Measurements from ENCODE around the gene C1GALT1C1L. TPM values are rescaled to one million over a fixed set of nuclear protein-coding genes. Genes with fewer than 3 reads are reported as not detected.

The C1GALT1C1L gene
- polyA plus RNA-seq, 1 donor from 2014 or later, result not detected

DNA sequence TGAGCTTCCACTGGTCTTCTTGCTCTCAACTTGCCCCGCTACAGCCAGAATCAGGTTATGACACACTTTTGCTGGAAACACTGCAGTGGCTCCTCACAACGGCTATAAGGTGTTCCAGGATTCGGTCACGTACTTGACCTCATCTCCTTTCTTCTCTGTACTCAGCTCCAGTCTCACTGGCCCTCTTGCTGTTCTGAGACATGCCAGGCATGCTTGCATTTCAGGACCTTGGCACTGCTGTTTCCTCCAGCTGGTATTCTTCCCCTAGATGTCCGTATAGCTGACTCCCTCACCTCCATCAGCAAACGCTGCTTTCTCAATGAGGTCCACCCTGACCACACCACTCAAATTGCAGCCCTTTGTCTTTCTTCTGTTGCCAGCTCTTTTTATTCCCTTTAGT is 31.9 kb upstream of the C1GALT1C1L start:
- no peaks in the 10 kb centered on the region for H3F3A ChIP-seq (ENCODE audit: insufficient read depth, low read length, poor library complexity, severe bottlenecking)
- no peak overlapping the region for H3K9ac ChIP-seq (ENCODE audit: low read length)
- no peak overlapping the region for H3K4me2 ChIP-seq (ENCODE audit: low read length)
- no peaks in the 10 kb centered on the region for H3K27me3 ChIP-seq (ENCODE audit: insufficient read depth, low read depth, low read length)
- no peaks in the 10 kb centered on the region for H3K79me2 ChIP-seq (replicated peaks; ENCODE audit: insufficient read depth, low read length)
- no peak overlapping the region for H2AFZ ChIP-seq (ENCODE audit: low read depth, low read length)
- H3K4me3 ChIP-seq (ENCODE audit: low read length), result no peak overlapping the region
- H4K20me1 ChIP-seq (ENCODE audit: insufficient read depth), result no peaks in the 10 kb centered on the region
- no peak overlapping the region for H3K27ac ChIP-seq (ENCODE audit: low read length)
- H3K9me3 ChIP-seq (ENCODE audit: low read length), result no peaks in the 10 kb centered on the region
- no peaks in the 10 kb centered on the region for H3K36me3 ChIP-seq (ENCODE audit: insufficient read depth, low read length)
- no peak for TF ChIP-seq EZH2 (IDR thresholded peaks at IDR 0.05; ENCODE audit: borderline replicate concordance, insufficient read depth, low read length, poor library complexity, severe bottlenecking)
- TF ChIP-seq, protein P1, sequence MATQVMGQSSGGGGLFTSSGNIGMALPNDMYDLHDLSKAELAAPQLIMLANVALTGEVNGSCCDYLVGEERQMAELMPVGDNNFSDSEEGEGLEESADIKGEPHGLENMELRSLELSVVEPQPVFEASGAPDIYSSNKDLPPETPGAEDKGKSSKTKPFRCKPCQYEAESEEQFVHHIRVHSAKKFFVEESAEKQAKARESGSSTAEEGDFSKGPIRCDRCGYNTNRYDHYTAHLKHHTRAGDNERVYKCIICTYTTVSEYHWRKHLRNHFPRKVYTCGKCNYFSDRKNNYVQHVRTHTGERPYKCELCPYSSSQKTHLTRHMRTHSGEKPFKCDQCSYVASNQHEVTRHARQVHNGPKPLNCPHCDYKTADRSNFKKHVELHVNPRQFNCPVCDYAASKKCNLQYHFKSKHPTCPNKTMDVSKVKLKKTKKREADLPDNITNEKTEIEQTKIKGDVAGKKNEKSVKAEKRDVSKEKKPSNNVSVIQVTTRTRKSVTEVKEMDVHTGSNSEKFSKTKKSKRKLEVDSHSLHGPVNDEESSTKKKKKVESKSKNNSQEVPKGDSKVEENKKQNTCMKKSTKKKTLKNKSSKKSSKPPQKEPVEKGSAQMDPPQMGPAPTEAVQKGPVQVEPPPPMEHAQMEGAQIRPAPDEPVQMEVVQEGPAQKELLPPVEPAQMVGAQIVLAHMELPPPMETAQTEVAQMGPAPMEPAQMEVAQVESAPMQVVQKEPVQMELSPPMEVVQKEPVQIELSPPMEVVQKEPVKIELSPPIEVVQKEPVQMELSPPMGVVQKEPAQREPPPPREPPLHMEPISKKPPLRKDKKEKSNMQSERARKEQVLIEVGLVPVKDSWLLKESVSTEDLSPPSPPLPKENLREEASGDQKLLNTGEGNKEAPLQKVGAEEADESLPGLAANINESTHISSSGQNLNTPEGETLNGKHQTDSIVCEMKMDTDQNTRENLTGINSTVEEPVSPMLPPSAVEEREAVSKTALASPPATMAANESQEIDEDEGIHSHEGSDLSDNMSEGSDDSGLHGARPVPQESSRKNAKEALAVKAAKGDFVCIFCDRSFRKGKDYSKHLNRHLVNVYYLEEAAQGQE (IDR thresholded peaks at IDR 0.05; ENCODE audit: borderline replicate concordance), result no peak
- TF ChIP-seq EP300 (conservative IDR thresholded peaks at IDR 0.05; ENCODE audit: poor library complexity, severe bottlenecking), result no peak
- TF ChIP-seq POLR2AphosphoS5 (IDR thresholded peaks at IDR 0.05), result no peak
- TF ChIP-seq TAF1 (IDR thresholded peaks at IDR 0.05; ENCODE audit: low read depth), result no peak
- TF ChIP-seq, protein P2, sequence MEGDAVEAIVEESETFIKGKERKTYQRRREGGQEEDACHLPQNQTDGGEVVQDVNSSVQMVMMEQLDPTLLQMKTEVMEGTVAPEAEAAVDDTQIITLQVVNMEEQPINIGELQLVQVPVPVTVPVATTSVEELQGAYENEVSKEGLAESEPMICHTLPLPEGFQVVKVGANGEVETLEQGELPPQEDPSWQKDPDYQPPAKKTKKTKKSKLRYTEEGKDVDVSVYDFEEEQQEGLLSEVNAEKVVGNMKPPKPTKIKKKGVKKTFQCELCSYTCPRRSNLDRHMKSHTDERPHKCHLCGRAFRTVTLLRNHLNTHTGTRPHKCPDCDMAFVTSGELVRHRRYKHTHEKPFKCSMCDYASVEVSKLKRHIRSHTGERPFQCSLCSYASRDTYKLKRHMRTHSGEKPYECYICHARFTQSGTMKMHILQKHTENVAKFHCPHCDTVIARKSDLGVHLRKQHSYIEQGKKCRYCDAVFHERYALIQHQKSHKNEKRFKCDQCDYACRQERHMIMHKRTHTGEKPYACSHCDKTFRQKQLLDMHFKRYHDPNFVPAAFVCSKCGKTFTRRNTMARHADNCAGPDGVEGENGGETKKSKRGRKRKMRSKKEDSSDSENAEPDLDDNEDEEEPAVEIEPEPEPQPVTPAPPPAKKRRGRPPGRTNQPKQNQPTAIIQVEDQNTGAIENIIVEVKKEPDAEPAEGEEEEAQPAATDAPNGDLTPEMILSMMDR (IDR thresholded peaks at IDR 0.05; ENCODE audit: poor library complexity, severe bottlenecking), result no peak
- TF ChIP-seq MXI1 (conservative IDR thresholded peaks at IDR 0.05; ENCODE audit: poor library complexity, severe bottlenecking), result no peak
- no peak for TF ChIP-seq RAD21 (conservative IDR thresholded peaks at IDR 0.05)
- no peak for TF ChIP-seq SMC3 (conservative IDR thresholded peaks at IDR 0.05; ENCODE audit: poor library complexity)
- no peaks in the 10 kb centered on the region for H3K9me2 ChIP-seq (ENCODE audit: insufficient read depth, low read length)

DNA sequence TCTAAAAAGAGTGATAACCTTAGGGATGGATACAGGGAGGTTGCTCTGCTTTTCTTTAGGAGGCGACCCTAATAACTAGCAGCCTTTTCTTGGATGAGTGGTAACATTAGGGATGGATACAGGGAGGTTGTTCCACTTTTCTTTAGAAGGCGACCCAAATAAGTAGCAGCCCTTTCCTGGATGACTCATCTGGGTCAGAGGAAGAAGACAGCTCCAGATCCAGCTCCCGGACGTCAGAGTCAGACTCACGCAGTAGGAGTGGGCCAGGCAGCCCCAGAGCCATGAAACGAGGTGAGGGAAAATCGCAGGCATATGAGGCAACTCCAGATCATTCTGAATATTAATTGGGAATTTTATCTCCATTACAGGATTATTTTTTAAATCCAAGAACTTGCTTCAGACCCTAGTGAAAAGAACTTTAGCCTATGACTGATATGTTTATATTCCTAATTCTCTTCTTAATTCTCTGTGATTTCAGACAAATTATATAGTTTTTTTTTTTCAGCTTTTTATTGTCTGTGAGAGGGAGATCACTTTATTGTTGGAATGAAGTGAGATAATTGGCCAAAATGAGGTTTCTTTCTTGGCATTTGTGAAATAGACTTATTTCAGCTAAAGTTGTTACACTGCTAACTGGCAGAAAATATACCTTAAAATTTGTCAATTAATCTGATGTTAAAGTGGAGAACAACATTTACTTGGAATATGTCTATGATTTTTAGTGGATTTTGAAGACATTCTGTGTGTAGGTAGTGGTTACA is 31.2 kb upstream of the C1GALT1C1L start:
- Histone ChIP-seq H2AFZ (ENCODE audit: low read depth, low read length) (no peak overlapping the region), H3K9ac (ENCODE audit: low read length) (no peak overlapping the region), H3K9me3 (ENCODE audit: low read length) (no peaks in the 10 kb centered on the region), H3K27ac (ENCODE audit: low read length) (no peak overlapping the region), H3K4me3 (ENCODE audit: low read length) (no peak overlapping the region), H4K20me1 (ENCODE audit: insufficient read depth) (no peaks in the 10 kb centered on the region), H3K36me3 (ENCODE audit: insufficient read depth, low read length) (no peaks in the 10 kb centered on the region), H3K9me2 (ENCODE audit: insufficient read depth, low read length) (no peaks in the 10 kb centered on the region), H3K27me3 (ENCODE audit: insufficient read depth, low read depth, low read length) (no peaks in the 10 kb centered on the region), H3K79me2 (replicated peaks; ENCODE audit: insufficient read depth, low read length) (no peaks in the 10 kb centered on the region), H3F3A (ENCODE audit: insufficient read depth, low read length, poor library complexity, severe bottlenecking) (no peaks in the 10 kb centered on the region), H3K4me2 (ENCODE audit: low read length) (no peak overlapping the region)
- TF ChIP-seq TAF1 (IDR thresholded peaks at IDR 0.05; ENCODE audit: low read depth), result no peak
- TF ChIP-seq EZH2 (IDR thresholded peaks at IDR 0.05; ENCODE audit: borderline replicate concordance, insufficient read depth, low read length, poor library complexity, severe bottlenecking), result no peak
- TF ChIP-seq, protein P2 (IDR thresholded peaks at IDR 0.05; ENCODE audit: poor library complexity, severe bottlenecking), result no peak
- no peak for TF ChIP-seq POLR2AphosphoS5 (IDR thresholded peaks at IDR 0.05)
